Choroid plexus epithelial cell (primary cell): ENCODE results near the gene KRT17.
A peak's percentile ranks its signal among the peaks of the same experiment; 100 is the strongest.

ENCODE experiments used
- DNase-seq: peaks from one replicate; pipeline ENCODE4 v3.0.0-alpha.2; 2010; ENCODE audit warnings: low read depth
- H3K4me3 ChIP-seq: 2 replicates; pipeline ENCODE4 v1.5.1; 2011; ENCODE audit warnings: low read depth, mild to moderate bottlenecking, control low read depth, low read length, moderate library complexity
- TF ChIP-seq, protein P1 (sequence below): conservative IDR thresholded peaks from 2 replicates; pipeline ENCODE4 v1.5.1; 2011; ENCODE audit warnings: low read depth, mild to moderate bottlenecking, control low read depth, inconsistent platforms, low read length, moderate library complexity

The KRT17 gene

DNA sequence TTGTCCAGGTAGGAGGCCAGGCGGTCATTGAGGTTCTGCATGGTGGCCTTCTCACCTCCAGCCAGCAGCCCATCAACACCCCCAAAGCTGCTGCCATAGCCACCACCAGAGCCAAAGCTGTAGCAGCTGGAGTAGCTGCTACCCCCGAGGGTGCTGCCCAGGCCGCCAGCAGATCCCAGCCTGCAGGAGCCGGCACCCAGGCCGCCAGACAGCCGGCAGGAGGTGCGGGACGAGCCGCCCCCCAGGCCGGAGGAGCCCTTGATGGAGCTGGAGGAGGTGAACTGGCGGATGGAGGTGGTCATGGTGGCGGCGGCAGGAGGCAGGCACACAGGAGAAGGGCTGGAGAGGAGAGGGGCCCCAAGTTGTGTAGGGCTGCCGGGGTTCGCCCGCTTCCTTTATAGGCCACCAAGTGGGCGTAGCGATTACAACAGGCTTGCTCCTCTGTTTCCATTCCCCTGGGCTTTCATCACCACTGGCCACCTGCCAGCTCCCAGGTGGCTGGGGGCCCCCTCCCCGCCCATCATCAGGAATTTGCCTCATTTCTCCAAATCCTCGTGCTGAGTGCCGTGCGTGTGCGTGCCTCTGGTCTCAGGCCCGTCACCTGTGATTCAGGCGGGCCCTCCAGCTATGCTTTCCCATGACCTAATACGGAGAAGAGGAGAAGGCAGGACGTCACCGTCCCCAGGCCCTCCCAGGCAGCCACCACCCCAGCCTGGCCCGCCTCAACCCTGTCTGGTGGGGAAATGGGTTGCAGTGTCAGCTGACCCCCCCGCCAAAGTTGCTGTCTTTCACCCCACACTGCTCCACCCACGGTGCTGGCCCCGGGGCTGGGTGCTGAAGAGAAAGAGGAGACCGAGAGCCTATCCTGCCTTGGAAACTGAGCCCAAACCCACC is at the start of gene KRT17:
TSS of gene KRT17 (minus strand) at position 368 of the 894 bp plus-strand sequence. CDS start at position 302, 66 bp downstream.
- DNase-seq = no peak
- TF ChIP-seq, protein P1, sequence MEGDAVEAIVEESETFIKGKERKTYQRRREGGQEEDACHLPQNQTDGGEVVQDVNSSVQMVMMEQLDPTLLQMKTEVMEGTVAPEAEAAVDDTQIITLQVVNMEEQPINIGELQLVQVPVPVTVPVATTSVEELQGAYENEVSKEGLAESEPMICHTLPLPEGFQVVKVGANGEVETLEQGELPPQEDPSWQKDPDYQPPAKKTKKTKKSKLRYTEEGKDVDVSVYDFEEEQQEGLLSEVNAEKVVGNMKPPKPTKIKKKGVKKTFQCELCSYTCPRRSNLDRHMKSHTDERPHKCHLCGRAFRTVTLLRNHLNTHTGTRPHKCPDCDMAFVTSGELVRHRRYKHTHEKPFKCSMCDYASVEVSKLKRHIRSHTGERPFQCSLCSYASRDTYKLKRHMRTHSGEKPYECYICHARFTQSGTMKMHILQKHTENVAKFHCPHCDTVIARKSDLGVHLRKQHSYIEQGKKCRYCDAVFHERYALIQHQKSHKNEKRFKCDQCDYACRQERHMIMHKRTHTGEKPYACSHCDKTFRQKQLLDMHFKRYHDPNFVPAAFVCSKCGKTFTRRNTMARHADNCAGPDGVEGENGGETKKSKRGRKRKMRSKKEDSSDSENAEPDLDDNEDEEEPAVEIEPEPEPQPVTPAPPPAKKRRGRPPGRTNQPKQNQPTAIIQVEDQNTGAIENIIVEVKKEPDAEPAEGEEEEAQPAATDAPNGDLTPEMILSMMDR = no peak
- H3K4me3 ChIP-seq = no peak within 1 kb of the TSS

DNA sequence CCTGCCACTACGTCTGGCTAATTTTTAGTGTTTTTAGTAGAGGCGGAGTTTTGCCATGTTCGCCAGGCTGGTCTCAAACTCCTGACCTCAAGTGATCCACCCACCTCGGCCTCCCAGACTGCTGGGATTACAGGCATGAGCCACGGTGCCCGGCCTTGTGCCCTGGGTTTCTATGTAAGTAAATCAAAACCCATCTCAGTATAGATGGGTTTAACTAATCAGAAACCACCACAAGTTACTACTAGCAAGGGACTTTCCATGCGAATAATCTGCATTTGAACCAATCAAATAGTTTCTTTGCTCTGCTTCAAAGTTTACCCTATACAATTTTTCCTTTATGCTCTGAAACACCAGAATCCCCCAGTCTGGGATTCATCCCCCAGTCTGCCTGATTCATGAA is 47.8 kb upstream of the KRT17 start:
- no peak for DNase-seq
- TF ChIP-seq, protein P1 = no peak
- H3K4me3 ChIP-seq = no peak overlapping the region

DNA sequence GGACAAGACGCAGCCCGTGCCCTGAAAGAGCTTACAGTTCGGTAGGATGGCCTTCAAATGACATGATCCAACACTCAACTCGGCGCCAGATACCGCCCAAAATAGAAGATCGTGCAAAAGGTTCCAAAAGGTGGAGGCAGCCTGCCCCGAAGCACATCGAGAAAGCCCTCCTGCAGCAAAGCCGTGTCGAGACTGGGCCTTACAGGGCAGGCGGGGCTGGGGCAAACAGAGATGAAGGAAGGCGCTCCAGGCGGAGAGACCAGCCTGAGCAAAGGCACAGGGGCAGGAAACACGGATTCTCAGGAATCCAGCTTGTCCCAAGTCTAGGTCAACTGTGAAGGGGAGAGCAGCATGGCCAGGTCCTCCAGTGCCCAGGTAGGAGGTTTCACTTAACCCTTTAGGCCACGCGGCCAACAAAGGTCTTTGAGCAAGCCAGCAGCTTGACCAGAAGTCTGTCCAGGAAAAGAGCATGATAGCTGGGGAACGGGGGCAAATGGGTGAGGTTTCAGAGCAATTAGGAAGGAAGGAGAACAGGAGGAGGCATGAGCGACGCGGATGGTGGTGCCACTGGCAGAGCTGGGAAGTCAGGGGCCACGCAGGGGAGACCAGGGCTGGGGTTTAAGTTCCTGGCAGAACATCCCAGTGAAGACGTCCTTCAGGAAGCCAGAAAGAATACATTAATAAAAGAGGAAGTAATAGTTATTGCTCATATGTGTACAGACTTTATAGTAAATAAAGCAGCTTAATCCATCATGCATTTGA is 43.1 kb upstream of the KRT17 start:
- TF ChIP-seq, protein P1 = no peak
- DNase-seq = no peak
- no peak overlapping the region for H3K4me3 ChIP-seq

DNA sequence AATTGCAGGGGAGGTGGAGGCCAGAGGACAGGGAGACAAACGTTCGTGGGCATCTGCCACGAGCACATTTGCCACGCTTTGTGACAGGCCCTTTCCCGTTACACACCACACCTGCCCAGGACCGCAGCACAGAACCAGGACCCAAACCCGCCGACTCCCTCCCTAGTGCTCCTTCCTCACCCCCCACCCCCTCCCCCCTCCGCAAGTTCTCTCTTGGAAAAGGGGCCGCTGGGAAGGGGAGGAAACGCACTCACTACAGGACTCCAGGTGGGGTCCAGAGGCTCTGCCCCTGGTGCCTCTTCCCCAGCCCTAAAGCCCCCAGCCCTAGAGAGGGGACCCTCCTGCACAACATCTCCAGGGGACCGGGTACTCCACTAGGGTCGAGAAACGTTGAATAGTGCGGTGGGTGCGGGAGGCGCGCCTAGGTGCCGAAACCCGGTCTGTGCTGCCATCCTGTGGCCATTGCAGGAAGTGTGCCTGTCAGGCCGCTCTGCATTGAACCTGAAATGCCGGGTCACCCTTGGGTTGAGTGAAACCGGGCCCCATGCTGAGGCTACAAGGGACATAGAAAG is 42.4 kb upstream of the KRT17 start:
- peak overlapping the region; percentile 62 for H3K4me3 ChIP-seq
- TF ChIP-seq, protein P1 = peak; percentile 94
- peak; percentile 76 for DNase-seq

DNA sequence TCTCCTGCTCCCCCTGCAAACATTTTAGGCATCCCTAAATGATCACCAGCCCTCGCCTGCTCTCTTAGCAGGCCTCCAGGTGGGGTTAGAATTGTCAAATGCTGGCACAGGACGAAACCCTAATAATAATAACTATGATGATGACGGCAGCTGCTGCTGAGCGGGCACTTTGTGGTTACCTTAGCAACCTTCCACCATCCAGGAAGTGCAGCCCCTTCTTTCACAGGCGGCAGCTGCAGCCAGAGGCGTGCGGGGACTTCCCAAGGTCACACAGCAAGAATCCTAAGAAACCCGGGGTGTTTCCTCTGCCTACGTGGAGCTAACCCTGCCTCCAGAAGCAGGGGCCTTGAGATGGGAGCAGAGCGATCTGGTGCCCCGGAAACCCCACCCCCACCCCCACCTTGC is 41.9 kb upstream of the KRT17 start:
- TF ChIP-seq, protein P1 = no peak
- H3K4me3 ChIP-seq = peak overlapping the region; percentile 62
- peak; percentile 80 for DNase-seq

DNA sequence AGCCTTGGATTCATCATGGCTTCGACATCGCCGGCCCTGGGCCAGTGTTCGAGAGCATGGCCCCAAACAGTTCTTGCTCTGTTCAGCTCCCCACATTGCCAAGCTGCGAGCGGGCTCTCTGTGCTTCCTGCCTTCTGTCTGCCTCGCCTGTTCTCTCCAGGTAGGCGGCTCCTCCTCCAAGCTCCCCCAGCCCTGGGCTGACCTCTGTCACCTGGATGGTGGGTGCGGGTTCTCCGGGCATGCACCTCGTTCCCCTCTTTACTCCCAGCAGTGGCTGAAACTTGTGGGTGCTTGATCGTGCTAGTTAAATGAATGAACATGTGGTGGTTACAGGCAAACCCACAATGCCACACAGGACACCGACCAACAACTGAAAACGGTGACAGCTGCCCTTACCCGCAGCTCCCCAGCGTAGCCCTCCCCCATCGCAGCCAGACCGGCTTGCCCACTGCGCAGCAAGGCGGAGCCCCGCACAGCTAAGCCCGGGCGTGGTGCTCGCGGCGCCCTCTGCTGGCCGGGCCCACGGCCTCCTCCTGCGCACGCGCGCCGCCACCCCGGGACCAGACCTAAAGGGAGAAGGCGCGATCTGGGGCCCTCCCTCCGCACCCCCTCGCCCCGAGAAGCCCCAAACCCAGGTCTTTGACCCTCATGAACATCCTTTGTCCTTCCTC is 41.3 kb upstream of the KRT17 start:
- DNase-seq = peak; percentile 83
- TF ChIP-seq, protein P1 = peak; percentile 63
- peak overlapping the region; percentile 62 for H3K4me3 ChIP-seq
